Activated naive CD4-positive, alpha-beta T cell treated with anti-CD3 and anti-CD28 coated beads, Interleukin-2, amount 50 U/mL, for 24 hours (primary cell): ENCODE measurements around the gene NUTM2E.
"Not testable (repeated sequence)": the region's sequence is repeated elsewhere in the genome, so short reads cannot be mapped to it uniquely, and the experiment has no call there.

Experiments used
- H3K27ac Mint-ChIP-seq: one replicate; pipeline ENCODE4 v1.8.0; 2021; ENCODE audit warnings: mild to moderate bottlenecking, mixed read lengths
- H3K27me3 Mint-ChIP-seq: one replicate; pipeline ENCODE4 v1.8.0; 2021; ENCODE audit warnings: mixed read lengths
- H3K36me3 Mint-ChIP-seq: one replicate; pipeline ENCODE4 v1.8.0; 2021; ENCODE audit warnings: mixed read lengths
- H3K4me1 Mint-ChIP-seq: one replicate; pipeline ENCODE4 v1.8.0; 2021; ENCODE audit warnings: mixed read lengths
- H3K4me3 Mint-ChIP-seq: one replicate; pipeline ENCODE4 v1.8.0; 2021; ENCODE audit warnings: mild to moderate bottlenecking, mixed read lengths
- H3K9me3 Mint-ChIP-seq: one replicate; pipeline ENCODE4 v1.8.0; 2021; ENCODE audit warnings: mixed read lengths

The NUTM2E gene

GRCh38 chr10:79835891-79836290 is 9.4 kb downstream of the NUTM2E start:
- not testable (repeated sequence) for H3K4me1 Mint-ChIP-seq, H3K4me3 Mint-ChIP-seq, H3K36me3 Mint-ChIP-seq, H3K27me3 Mint-ChIP-seq, H3K9me3 Mint-ChIP-seq, H3K27ac Mint-ChIP-seq

GRCh38 chr10:79836891-79837290 is 10.4 kb downstream of the NUTM2E start:
- not testable (repeated sequence) for H3K27ac Mint-ChIP-seq, H3K9me3 Mint-ChIP-seq, H3K4me1 Mint-ChIP-seq, H3K4me3 Mint-ChIP-seq, H3K36me3 Mint-ChIP-seq, H3K27me3 Mint-ChIP-seq

- not testable (repeated sequence) for H3K4me3 Mint-ChIP-seq, H3K27me3 Mint-ChIP-seq, H3K27ac Mint-ChIP-seq, H3K36me3 Mint-ChIP-seq, H3K4me1 Mint-ChIP-seq, H3K9me3 Mint-ChIP-seq
Observed at GRCh38 chr10:79838441-79838840, 11.9 kb downstream of the NUTM2E start.

GRCh38 chr10:79853191-79853854 is 26.8 kb downstream of the NUTM2E start:
- H3K27ac Mint-ChIP-seq, H3K9me3 Mint-ChIP-seq, H3K36me3 Mint-ChIP-seq, H3K4me1 Mint-ChIP-seq, H3K27me3 Mint-ChIP-seq, H3K4me3 Mint-ChIP-seq: not testable (repeated sequence)

- not testable (repeated sequence) for H3K27me3 Mint-ChIP-seq, H3K4me1 Mint-ChIP-seq, H3K36me3 Mint-ChIP-seq, H3K9me3 Mint-ChIP-seq, H3K27ac Mint-ChIP-seq, H3K4me3 Mint-ChIP-seq
Observed at GRCh38 chr10:79862269-79862668, 35.7 kb downstream of the NUTM2E start.

GRCh38 chr10:79862803-79863202 is 36.3 kb downstream of the NUTM2E start:
- H3K36me3 Mint-ChIP-seq, H3K9me3 Mint-ChIP-seq, H3K4me3 Mint-ChIP-seq: not testable (repeated sequence)

GRCh38 chr10:79866903-79867551 is 40.5 kb downstream of the NUTM2E start:
- H3K36me3 Mint-ChIP-seq, H3K27ac Mint-ChIP-seq, H3K4me1 Mint-ChIP-seq, H3K4me3 Mint-ChIP-seq, H3K9me3 Mint-ChIP-seq, H3K27me3 Mint-ChIP-seq: not testable (repeated sequence)

More at GRCh38 chr10:79862803-79863202, 36.3 kb downstream of the NUTM2E start:
- not testable (repeated sequence) for H3K27me3 Mint-ChIP-seq, H3K4me1 Mint-ChIP-seq, H3K27ac Mint-ChIP-seq

- H3K27me3 Mint-ChIP-seq, H3K9me3 Mint-ChIP-seq, H3K36me3 Mint-ChIP-seq, H3K4me3 Mint-ChIP-seq, H3K4me1 Mint-ChIP-seq, H3K27ac Mint-ChIP-seq: not testable (repeated sequence)
Observed at GRCh38 chr10:79868023-79868422, 41.5 kb downstream of the NUTM2E start.

- not testable (repeated sequence) for H3K9me3 Mint-ChIP-seq, H3K27ac Mint-ChIP-seq, H3K36me3 Mint-ChIP-seq, H3K27me3 Mint-ChIP-seq, H3K4me1 Mint-ChIP-seq, H3K4me3 Mint-ChIP-seq
Observed at GRCh38 chr10:79869439-79870097, 43.0 kb downstream of the NUTM2E start.

GRCh38 chr10:79871729-79872128 is 45.2 kb downstream of the NUTM2E start:
- H3K4me3 Mint-ChIP-seq, H3K27ac Mint-ChIP-seq, H3K4me1 Mint-ChIP-seq, H3K36me3 Mint-ChIP-seq, H3K27me3 Mint-ChIP-seq, H3K9me3 Mint-ChIP-seq: not testable (repeated sequence)
